Ishikawa (cell line): ENCODE results near the gene CSDE1.

Experiments
- CEBPB ChIP-seq: IDR thresholded peaks from 2 replicates; pipeline ENCODE4 v1.6.1; 2012
- CREB1 ChIP-seq: IDR thresholded peaks from 2 replicates; pipeline ENCODE4 v1.6.1; 2012; ENCODE audit warnings: low read depth
- EGR1 ChIP-seq: IDR thresholded peaks from 2 replicates; pipeline ENCODE4 v1.6.1; 2012
- EP300 ChIP-seq: IDR thresholded peaks from 2 replicates; pipeline ENCODE4 v1.6.1; 2012; ENCODE audit warnings: borderline replicate concordance
- FOXM1 ChIP-seq: IDR thresholded peaks from 2 replicates; pipeline ENCODE4 v1.6.1; 2012; ENCODE audit warnings: low read depth, borderline replicate concordance
- MAX ChIP-seq: IDR thresholded peaks from 2 replicates; pipeline ENCODE4 v1.6.1; 2012
- NFIC ChIP-seq: IDR thresholded peaks from 2 replicates; pipeline ENCODE4 v1.6.1; 2012
- RAD21 ChIP-seq: IDR thresholded peaks from 2 replicates; pipeline ENCODE4 v1.6.1; 2012; ENCODE audit warnings: low read depth
- TAF1 ChIP-seq: IDR thresholded peaks from 2 replicates; pipeline ENCODE4 v1.6.1; 2012; ENCODE audit warnings: low read depth, mild to moderate bottlenecking
- TCF12 ChIP-seq: IDR thresholded peaks from 2 replicates; pipeline ENCODE4 v1.6.1; 2012; ENCODE audit warnings: low read depth
- TEAD4 ChIP-seq: IDR thresholded peaks from 2 replicates; pipeline ENCODE4 v1.6.1; 2012
- USF1 ChIP-seq: IDR thresholded peaks from 2 replicates; pipeline ENCODE4 v1.6.1; 2012
- YY1 ChIP-seq: IDR thresholded peaks from 2 replicates; pipeline ENCODE4 v1.6.1; 2012; ENCODE audit warnings: low read depth
- ZBTB7A ChIP-seq: IDR thresholded peaks from 2 replicates; pipeline ENCODE4 v1.6.1; 2012; ENCODE audit warnings: low read depth
- TF ChIP-seq, protein P1 (sequence below): IDR thresholded peaks from 2 replicates; pipeline ENCODE4 v1.6.1; 2012; ENCODE audit warnings: low read depth, mild to moderate bottlenecking

The CSDE1 gene

DNA sequence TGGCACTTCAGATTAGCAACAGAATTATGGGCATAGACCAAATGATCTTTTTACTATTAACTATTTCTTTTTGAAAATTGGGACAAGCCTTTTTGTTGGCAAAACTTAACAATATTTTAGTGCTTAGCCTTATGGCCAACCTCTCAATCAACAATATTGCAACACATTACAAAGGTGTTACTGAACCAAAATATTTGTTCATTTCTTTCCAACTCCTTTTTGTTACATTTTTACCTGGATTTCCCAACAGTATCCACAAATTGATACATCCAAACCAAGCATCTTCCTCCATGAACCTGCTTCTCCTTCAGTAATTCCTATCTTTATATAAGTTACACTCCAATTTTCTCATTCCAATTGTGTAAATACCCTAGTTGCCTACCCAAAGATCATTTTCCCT, 61.0 kb downstream of the CSDE1 start:
- TF ChIP-seq, protein P1, sequence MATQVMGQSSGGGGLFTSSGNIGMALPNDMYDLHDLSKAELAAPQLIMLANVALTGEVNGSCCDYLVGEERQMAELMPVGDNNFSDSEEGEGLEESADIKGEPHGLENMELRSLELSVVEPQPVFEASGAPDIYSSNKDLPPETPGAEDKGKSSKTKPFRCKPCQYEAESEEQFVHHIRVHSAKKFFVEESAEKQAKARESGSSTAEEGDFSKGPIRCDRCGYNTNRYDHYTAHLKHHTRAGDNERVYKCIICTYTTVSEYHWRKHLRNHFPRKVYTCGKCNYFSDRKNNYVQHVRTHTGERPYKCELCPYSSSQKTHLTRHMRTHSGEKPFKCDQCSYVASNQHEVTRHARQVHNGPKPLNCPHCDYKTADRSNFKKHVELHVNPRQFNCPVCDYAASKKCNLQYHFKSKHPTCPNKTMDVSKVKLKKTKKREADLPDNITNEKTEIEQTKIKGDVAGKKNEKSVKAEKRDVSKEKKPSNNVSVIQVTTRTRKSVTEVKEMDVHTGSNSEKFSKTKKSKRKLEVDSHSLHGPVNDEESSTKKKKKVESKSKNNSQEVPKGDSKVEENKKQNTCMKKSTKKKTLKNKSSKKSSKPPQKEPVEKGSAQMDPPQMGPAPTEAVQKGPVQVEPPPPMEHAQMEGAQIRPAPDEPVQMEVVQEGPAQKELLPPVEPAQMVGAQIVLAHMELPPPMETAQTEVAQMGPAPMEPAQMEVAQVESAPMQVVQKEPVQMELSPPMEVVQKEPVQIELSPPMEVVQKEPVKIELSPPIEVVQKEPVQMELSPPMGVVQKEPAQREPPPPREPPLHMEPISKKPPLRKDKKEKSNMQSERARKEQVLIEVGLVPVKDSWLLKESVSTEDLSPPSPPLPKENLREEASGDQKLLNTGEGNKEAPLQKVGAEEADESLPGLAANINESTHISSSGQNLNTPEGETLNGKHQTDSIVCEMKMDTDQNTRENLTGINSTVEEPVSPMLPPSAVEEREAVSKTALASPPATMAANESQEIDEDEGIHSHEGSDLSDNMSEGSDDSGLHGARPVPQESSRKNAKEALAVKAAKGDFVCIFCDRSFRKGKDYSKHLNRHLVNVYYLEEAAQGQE: no peak
- TF ChIP-seq EP300 (no peak), TAF1 (no peak)

DNA sequence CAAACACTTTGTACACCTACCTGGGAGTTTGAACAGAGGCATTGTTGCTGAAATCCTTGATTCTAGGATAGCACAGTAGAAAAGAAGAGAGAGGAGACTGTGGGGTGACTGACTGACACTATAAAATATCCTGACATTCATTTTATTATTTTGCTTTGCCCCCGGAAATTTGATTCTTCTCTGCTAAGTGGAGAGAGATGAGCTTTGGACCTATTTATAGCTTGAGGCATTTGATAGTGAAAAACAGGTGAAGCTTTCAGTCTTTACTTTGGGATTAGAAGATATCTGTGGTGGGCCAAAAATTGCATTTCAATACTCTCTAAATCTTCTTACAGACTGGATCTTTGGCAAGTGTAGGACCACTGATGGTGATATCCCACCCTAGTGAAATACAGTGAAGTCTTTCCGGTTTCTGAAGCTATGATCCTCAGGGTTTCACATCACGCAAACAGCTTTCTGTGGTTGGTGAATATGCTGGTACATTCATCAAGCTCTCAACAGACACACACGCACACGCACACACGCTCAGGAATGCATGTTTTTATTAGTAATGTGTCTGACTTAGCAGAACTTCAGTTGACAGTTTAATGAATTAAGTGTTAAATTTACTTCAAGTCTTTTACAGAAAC, 62.2 kb downstream of the CSDE1 start, which contains the start of gene AMPD1:
TSS of gene AMPD1 (minus strand) at position 117 of the 629 bp plus-strand sequence. CDS start at position 42, 75 bp downstream.
- TF ChIP-seq NFIC: no peak
- TF ChIP-seq CEBPB: no peak
- TF ChIP-seq FOXM1: no peak
- TF ChIP-seq, protein P1: no peak
- no peak for TF ChIP-seq YY1
- no peak for TF ChIP-seq TEAD4
- no peak for TF ChIP-seq ZBTB7A
- TF ChIP-seq USF1: no peak
- TF ChIP-seq EGR1: no peak
- no peak for TF ChIP-seq EP300
- TF ChIP-seq MAX: no peak
- TF ChIP-seq CREB1: no peak
- TF ChIP-seq TAF1: no peak
- no peak for TF ChIP-seq RAD21
- no peak for TF ChIP-seq TCF12

- TF ChIP-seq CEBPB (no peak), CREB1 (no peak), RAD21 (no peak), ZBTB7A (no peak), FOXM1 (no peak), EGR1 (no peak)
Observed at GRCh38 chr1:114694540-114695310, 63.1 kb downstream of the CSDE1 start.

DNA sequence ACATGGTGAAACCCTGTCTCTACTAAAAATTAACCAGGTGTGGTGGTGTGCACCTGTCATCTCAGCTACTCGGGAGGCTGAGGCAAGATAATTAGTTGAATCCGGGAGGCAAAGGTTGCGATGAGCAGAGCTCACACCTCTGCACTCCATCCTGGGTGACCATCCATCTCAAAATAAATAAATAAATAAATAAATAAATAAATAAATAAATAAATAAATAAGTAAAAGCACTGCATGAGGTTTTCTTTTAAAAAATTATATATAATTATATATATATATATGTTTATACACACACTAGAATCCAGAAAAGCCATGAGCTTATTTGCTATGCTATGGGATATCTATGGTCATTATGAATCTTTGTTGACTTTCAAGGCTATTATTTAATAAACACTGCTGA, 64.8 kb downstream of the CSDE1 start:
- TF ChIP-seq ZBTB7A (no peak), FOXM1 (no peak), RAD21 (no peak), USF1 (no peak), CEBPB (no peak), TEAD4 (no peak), TAF1 (no peak), NFIC (no peak), EGR1 (no peak), MAX (no peak)

DNA sequence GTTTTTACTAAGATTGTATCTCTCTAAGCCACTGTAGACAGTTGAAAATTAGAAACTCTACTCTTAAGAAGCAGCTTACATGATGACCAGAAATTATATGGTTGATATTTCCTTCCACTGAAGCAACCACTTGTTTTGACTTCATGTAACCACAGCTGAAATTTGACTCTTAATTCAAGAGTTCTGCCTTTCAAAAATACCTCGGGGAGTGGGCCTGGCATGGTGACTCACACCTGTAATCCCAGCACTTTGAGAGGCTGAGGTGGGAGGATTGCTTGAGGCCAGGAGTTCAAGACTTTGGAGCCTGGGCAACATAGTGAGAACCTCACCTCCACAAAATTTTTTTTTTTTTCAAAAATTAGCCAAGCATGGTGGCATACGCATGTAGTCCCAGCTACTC, 66.7 kb downstream of the CSDE1 start:
- TF ChIP-seq YY1 (no peak), CREB1 (no peak)

- TF ChIP-seq CEBPB: no peak
- no peak for TF ChIP-seq FOXM1
- no peak for TF ChIP-seq YY1
Observed at GRCh38 chr1:114690148-114690547, 67.6 kb downstream of the CSDE1 start.

DNA sequence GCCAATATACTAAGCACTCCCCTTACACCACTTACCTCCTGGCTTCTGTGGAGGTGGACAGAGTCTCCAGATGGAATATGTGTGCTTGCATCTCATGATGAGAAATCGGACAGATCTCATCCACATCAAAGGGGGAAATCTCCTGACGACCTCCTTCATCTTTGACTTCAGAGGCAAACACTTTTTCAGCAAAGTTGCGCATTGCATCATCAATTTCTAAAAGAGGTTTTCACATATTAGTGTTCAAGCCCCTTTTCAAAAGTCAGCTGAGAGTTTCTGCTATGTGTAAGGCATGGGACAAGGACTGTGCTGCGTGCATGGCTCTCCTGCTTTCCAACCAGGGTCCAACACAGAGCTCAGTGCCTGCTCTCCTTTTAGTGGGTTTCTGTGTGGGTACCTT, 69.3 kb downstream of the CSDE1 start:
- TF ChIP-seq EP300: no peak
- no peak for TF ChIP-seq RAD21
- TF ChIP-seq TCF12: no peak
- TF ChIP-seq ZBTB7A: no peak
- TF ChIP-seq, protein P1: no peak
- no peak for TF ChIP-seq NFIC
- no peak for TF ChIP-seq FOXM1
- TF ChIP-seq TAF1: no peak
- TF ChIP-seq EGR1: no peak
